ENCODE measurements around the gene CTSV.
"Not testable (repeated sequence)": the region's sequence is repeated elsewhere in the genome, so short reads cannot be mapped to it uniquely, and the experiment has no call there.

CTSV gene

GRCh38 chr9:97072285-97072776 lies 33.4 kb upstream of the CTSV start:
- H2AFZ ChIP-seq (ENCODE audit: low read length, unreplicated experiment): no peak overlapping the region
- H3K27me3 ChIP-seq (ENCODE audit: insufficient read depth, low read length): peaks cover 87% of the 10 kb centered on the region
- no peaks in the 10 kb centered on the region for H3K36me3 ChIP-seq (ENCODE audit: insufficient read depth, low read length)
- no peak overlapping the region for H3K4me3 ChIP-seq (ENCODE audit: low read depth, low read length)
- H3K79me2 ChIP-seq (ENCODE audit: control insufficient read depth, insufficient read depth, low read length, unreplicated experiment): no peaks in the 10 kb centered on the region
- H3K27ac ChIP-seq (ENCODE audit: low read depth, low read length): no peak overlapping the region
- no peaks in the 10 kb centered on the region for H3K4me1 ChIP-seq (ENCODE audit: control insufficient read depth, insufficient read depth, low read length, unreplicated experiment)

DNA sequence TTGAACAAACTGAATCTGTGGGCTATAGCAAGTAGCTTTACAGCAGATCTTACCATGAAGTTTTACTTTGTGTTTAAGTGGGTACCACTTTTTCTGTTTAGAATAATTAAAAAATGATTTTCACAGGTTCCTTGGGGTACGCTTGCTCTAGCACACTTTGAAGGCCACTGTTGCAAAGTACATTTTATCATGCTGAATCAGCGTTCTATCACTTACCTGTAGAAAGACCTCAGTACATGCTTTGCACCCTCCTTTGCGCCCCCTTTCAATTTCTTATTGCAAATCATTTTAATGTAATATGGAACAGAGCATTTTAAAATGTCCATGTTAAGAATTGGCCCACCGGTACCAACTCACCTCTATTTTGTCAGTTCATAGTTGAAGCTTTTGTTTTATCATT lies 31.4 kb upstream of the CTSV start:
- not testable (repeated sequence) for H2AFZ ChIP-seq (ENCODE audit: low read length, unreplicated experiment); H3K36me3 ChIP-seq (ENCODE audit: insufficient read depth, low read length); H3K79me2 ChIP-seq (ENCODE audit: control insufficient read depth, insufficient read depth, low read length, unreplicated experiment); H3K4me3 ChIP-seq (ENCODE audit: low read depth, low read length); H3K4me1 ChIP-seq (ENCODE audit: control insufficient read depth, insufficient read depth, low read length, unreplicated experiment); H3K27ac ChIP-seq (ENCODE audit: low read depth, low read length)
- peaks cover 77% of the 10 kb centered on the region for H3K27me3 ChIP-seq (ENCODE audit: insufficient read depth, low read length)

GRCh38 chr9:97067490-97067889 lies 28.5 kb upstream of the CTSV start:
- no peak overlapping the region for H2AFZ ChIP-seq (ENCODE audit: low read length, unreplicated experiment)
- H3K36me3 ChIP-seq (ENCODE audit: insufficient read depth, low read length): no peaks in the 10 kb centered on the region
- no peaks in the 10 kb centered on the region for H3K4me1 ChIP-seq (ENCODE audit: control insufficient read depth, insufficient read depth, low read length, unreplicated experiment)

GRCh38 chr9:97064176-97064575 lies 25.2 kb upstream of the CTSV start:
- H2AFZ ChIP-seq (ENCODE audit: low read length, unreplicated experiment): no peak overlapping the region
- H3K4me1 ChIP-seq (ENCODE audit: control insufficient read depth, insufficient read depth, low read length, unreplicated experiment): no peaks in the 10 kb centered on the region
- no peaks in the 10 kb centered on the region for H3K79me2 ChIP-seq (ENCODE audit: control insufficient read depth, insufficient read depth, low read length, unreplicated experiment)
- H3K27me3 ChIP-seq (ENCODE audit: insufficient read depth, low read length): peaks cover 64% of the 10 kb centered on the region
- no peak overlapping the region for H3K4me3 ChIP-seq (ENCODE audit: low read depth, low read length)
- no peak overlapping the region for H3K27ac ChIP-seq (ENCODE audit: low read depth, low read length)
- no peaks in the 10 kb centered on the region for H3K36me3 ChIP-seq (ENCODE audit: insufficient read depth, low read length)

More at GRCh38 chr9:97067490-97067889, 28.5 kb upstream of the CTSV start:
- no peaks in the 10 kb centered on the region for H3K79me2 ChIP-seq (ENCODE audit: control insufficient read depth, insufficient read depth, low read length, unreplicated experiment)
- H3K27ac ChIP-seq (ENCODE audit: low read depth, low read length): no peak overlapping the region
- H3K27me3 ChIP-seq (ENCODE audit: insufficient read depth, low read length): peaks cover 62% of the 10 kb centered on the region
- H3K4me3 ChIP-seq (ENCODE audit: low read depth, low read length): no peak overlapping the region

- no peak overlapping the region for H3K4me3 ChIP-seq (ENCODE audit: low read depth, low read length)
- no peaks in the 10 kb centered on the region for H3K79me2 ChIP-seq (ENCODE audit: control insufficient read depth, insufficient read depth, low read length, unreplicated experiment)
- H3K27ac ChIP-seq (ENCODE audit: low read depth, low read length): no peak overlapping the region
- no peaks in the 10 kb centered on the region for H3K4me1 ChIP-seq (ENCODE audit: control insufficient read depth, insufficient read depth, low read length, unreplicated experiment)
- no peak overlapping the region for H2AFZ ChIP-seq (ENCODE audit: low read length, unreplicated experiment)
- H3K36me3 ChIP-seq (ENCODE audit: insufficient read depth, low read length): no peaks in the 10 kb centered on the region
- peaks cover 63% of the 10 kb centered on the region for H3K27me3 ChIP-seq (ENCODE audit: insufficient read depth, low read length)
Measured at GRCh38 chr9:97060796-97061195, 21.9 kb upstream of the CTSV start.

DNA sequence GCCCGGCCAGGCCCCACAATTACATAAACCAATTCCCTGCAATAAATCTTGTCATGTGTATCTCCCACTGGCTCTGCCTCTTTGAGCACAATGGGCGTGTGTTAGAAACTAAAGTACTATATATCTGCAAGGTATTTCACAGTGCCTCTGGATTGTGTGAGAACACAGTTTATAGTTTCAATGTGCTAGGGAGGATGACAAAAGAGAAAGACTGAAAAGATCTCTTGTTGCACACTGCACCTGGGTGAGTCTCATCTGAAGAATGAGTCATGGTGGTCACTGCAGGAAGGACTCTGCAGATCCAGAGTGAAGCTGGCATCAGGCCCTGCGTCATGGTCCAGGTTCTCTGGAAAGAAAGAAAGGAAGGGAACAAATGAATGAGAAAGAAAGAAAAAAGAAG lies 20.7 kb upstream of the CTSV start:
- Histone ChIP-seq H3K79me2 (ENCODE audit: control insufficient read depth, insufficient read depth, low read length, unreplicated experiment) (no peaks in the 10 kb centered on the region), H3K4me1 (ENCODE audit: control insufficient read depth, insufficient read depth, low read length, unreplicated experiment) (no peaks in the 10 kb centered on the region), H3K4me3 (ENCODE audit: low read depth, low read length) (no peak overlapping the region), H3K27me3 (ENCODE audit: insufficient read depth, low read length) (peaks cover 69% of the 10 kb centered on the region), H3K27ac (ENCODE audit: low read depth, low read length) (no peak overlapping the region), H2AFZ (ENCODE audit: low read length, unreplicated experiment) (no peak overlapping the region), H3K36me3 (ENCODE audit: insufficient read depth, low read length) (no peaks in the 10 kb centered on the region)

- peaks cover 81% of the 10 kb centered on the region for H3K27me3 ChIP-seq (ENCODE audit: insufficient read depth, low read length)
Measured at GRCh38 chr9:97057651-97058050, 18.7 kb upstream of the CTSV start.

DNA sequence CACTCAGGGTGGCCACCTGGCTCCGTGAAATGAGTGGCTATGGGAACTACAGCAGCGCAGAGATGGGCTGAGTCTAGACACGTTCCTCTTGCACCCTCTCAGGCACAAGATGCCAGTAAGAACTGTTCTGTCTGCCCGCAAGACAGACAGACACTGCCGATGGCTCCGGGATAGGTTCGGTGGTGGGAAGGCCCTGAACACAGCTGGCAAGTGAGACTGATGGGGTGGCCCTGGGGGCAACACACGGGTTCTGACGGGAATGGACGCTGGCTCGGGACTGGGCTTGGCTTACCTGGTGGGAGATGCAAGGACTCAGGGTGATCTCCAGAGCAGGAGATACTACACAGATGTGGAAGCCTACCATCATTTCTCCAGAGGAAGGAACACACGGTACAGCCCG lies 16.9 kb upstream of the CTSV start:
- not testable (repeated sequence) for H3K79me2 ChIP-seq (ENCODE audit: control insufficient read depth, insufficient read depth, low read length, unreplicated experiment); H3K36me3 ChIP-seq (ENCODE audit: insufficient read depth, low read length); H3K4me3 ChIP-seq (ENCODE audit: low read depth, low read length); H3K27ac ChIP-seq (ENCODE audit: low read depth, low read length); H3K4me1 ChIP-seq (ENCODE audit: control insufficient read depth, insufficient read depth, low read length, unreplicated experiment); H2AFZ ChIP-seq (ENCODE audit: low read length, unreplicated experiment)
- H3K27me3 ChIP-seq (ENCODE audit: insufficient read depth, low read length): peaks cover 79% of the 10 kb centered on the region

More at GRCh38 chr9:97057651-97058050, 18.7 kb upstream of the CTSV start:
- H3K4me1 ChIP-seq (ENCODE audit: control insufficient read depth, insufficient read depth, low read length, unreplicated experiment): no peaks in the 10 kb centered on the region
- H2AFZ ChIP-seq (ENCODE audit: low read length, unreplicated experiment): no peak overlapping the region
- H3K4me3 ChIP-seq (ENCODE audit: low read depth, low read length): no peak overlapping the region
- H3K36me3 ChIP-seq (ENCODE audit: insufficient read depth, low read length): no peaks in the 10 kb centered on the region
- H3K27ac ChIP-seq (ENCODE audit: low read depth, low read length): no peak overlapping the region
- no peaks in the 10 kb centered on the region for H3K79me2 ChIP-seq (ENCODE audit: control insufficient read depth, insufficient read depth, low read length, unreplicated experiment)

DNA sequence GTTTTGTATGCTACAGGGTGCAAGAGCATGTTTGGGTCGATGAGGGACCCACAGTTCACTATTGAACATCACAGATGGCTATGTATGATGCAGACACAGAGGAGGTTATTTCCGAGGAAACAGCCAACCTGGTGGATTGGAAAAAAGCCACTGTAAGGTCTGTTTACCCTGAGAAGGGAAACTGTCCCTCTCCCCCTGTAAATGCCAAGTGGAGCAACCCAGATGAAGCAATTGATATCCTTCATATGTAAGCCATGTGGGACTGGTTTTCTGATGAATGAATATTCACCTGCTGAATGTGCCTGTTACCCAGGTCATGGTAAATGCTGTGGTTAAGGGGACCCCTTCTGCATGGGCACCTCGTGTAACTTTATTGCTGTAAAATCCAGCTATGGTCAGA lies 14.8 kb upstream of the CTSV start:
- Histone ChIP-seq H3K4me1 (ENCODE audit: control insufficient read depth, insufficient read depth, low read length, unreplicated experiment) (no peaks in the 10 kb centered on the region), H3K27ac (ENCODE audit: low read depth, low read length) (no peak overlapping the region), H3K4me3 (ENCODE audit: low read depth, low read length) (no peak overlapping the region), H3K36me3 (ENCODE audit: insufficient read depth, low read length) (no peaks in the 10 kb centered on the region), H2AFZ (ENCODE audit: low read length, unreplicated experiment) (no peak overlapping the region), H3K27me3 (ENCODE audit: insufficient read depth, low read length) (peaks cover 80% of the 10 kb centered on the region), H3K79me2 (ENCODE audit: control insufficient read depth, insufficient read depth, low read length, unreplicated experiment) (no peaks in the 10 kb centered on the region)

DNA sequence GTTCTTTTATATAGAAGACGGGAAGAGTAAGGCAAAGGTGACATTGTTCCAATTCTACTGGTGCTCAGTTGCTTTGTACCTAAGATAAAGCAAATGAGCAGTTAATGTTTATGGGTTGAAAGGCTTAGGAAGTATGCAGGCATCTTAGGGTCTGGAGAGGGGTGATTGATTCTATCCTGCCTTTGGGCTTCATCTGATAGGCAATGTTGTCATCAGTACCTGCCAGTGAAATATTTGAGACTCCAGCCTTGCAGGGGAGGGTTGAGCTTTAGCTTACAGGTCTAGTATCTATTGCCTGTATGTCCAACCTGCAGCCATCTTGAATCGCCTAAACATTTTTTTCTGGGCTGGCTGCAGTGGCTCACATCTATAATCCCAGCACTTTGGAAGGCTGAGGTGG lies 13.8 kb upstream of the CTSV start:
- peaks cover 84% of the 10 kb centered on the region for H3K27me3 ChIP-seq (ENCODE audit: insufficient read depth, low read length)
- no peak overlapping the region for H3K27ac ChIP-seq (ENCODE audit: low read depth, low read length)
- no peak overlapping the region for H3K4me3 ChIP-seq (ENCODE audit: low read depth, low read length)
- no peak overlapping the region for H2AFZ ChIP-seq (ENCODE audit: low read length, unreplicated experiment)
- no peaks in the 10 kb centered on the region for H3K36me3 ChIP-seq (ENCODE audit: insufficient read depth, low read length)
- H3K79me2 ChIP-seq (ENCODE audit: control insufficient read depth, insufficient read depth, low read length, unreplicated experiment): no peaks in the 10 kb centered on the region
- no peaks in the 10 kb centered on the region for H3K4me1 ChIP-seq (ENCODE audit: control insufficient read depth, insufficient read depth, low read length, unreplicated experiment)

GRCh38 chr9:97046228-97046627 lies 7.3 kb upstream of the CTSV start:
- Histone ChIP-seq H3K4me3 (ENCODE audit: low read depth, low read length) (no peak overlapping the region), H3K27me3 (ENCODE audit: insufficient read depth, low read length) (peaks cover 82% of the 10 kb centered on the region), H3K36me3 (ENCODE audit: insufficient read depth, low read length) (no peaks in the 10 kb centered on the region), H3K4me1 (ENCODE audit: control insufficient read depth, insufficient read depth, low read length, unreplicated experiment) (no peaks in the 10 kb centered on the region), H3K27ac (ENCODE audit: low read depth, low read length) (no peak overlapping the region), H2AFZ (ENCODE audit: low read length, unreplicated experiment) (no peak overlapping the region), H3K79me2 (ENCODE audit: control insufficient read depth, insufficient read depth, low read length, unreplicated experiment) (no peaks in the 10 kb centered on the region)
